Stimulated activated CD8-positive, alpha-beta memory T cell treated with anti-CD3 and anti-CD28 coated beads, Interleukin-12 subunit alpha, Interleukin-12 subunit beta, amount 100 ng/mL, for 4 hours (primary cell): Measurements from ENCODE around the gene ST6GAL1.
"Not testable (repeated sequence)": the region's sequence is repeated elsewhere in the genome, so short reads cannot be mapped to it uniquely, and the experiment has no call there.

ENCODE experiments used
- DNase-seq: peaks from one replicate; pipeline ENCODE4 v3.0.0-alpha.2; 2020; ENCODE audit warnings: low read depth

ST6GAL1 gene

DNA sequence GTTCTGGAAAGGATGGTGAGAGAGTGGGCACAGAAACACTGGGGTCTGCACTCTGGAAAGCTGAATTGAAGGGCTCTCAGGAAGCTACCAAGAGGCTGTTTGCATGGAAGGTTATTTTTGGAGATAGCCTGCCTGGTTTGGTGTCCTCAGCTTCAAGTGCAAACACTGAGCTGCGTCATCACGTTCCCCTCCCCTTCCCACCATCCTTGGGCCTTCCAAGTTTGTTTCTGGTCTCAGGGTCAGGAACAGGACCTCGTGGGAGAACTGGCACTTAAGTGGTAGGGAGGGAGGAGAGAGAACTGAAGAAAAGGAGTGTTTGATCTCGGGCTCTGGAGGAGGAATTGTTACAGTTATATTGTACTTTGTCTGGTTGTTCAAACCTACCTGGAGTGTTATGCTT lies 10.6 kb downstream of the ST6GAL1 start:
- DNase-seq: no peak

- no peak for DNase-seq
Observed at GRCh38 chr3:186942168-186942567, 11.8 kb downstream of the ST6GAL1 start.

DNA sequence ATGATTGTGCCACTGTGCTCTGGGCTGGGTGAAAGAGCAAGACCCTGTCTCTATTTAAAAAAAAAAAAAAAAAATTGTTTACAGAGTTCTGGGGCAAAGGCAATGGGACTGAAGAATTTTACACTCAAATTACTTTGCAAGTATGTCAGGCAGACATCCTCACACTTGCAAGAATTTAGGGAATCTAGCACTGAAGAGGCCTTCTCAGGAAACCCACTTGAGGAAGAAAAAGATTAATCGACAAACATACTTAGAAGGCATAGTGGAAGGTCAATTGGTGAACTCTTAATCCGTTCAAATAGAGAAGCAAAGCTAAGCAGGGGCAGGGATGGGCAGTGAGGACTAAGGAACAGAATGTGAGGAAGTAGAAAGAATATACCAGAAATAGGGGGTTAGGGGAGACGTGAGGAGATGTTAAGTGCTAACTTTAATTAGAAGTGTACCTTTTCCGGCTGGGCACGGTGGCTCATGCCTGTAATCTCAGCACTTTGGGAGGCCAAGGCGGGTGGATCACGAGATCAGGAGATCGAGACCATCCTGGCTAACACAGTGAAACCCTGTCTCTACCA lies 15.0 kb downstream of the ST6GAL1 start:
- DNase-seq: no peak

- DNase-seq: no peak
Observed at GRCh38 chr3:186946756-186947375, 16.5 kb downstream of the ST6GAL1 start.

DNA sequence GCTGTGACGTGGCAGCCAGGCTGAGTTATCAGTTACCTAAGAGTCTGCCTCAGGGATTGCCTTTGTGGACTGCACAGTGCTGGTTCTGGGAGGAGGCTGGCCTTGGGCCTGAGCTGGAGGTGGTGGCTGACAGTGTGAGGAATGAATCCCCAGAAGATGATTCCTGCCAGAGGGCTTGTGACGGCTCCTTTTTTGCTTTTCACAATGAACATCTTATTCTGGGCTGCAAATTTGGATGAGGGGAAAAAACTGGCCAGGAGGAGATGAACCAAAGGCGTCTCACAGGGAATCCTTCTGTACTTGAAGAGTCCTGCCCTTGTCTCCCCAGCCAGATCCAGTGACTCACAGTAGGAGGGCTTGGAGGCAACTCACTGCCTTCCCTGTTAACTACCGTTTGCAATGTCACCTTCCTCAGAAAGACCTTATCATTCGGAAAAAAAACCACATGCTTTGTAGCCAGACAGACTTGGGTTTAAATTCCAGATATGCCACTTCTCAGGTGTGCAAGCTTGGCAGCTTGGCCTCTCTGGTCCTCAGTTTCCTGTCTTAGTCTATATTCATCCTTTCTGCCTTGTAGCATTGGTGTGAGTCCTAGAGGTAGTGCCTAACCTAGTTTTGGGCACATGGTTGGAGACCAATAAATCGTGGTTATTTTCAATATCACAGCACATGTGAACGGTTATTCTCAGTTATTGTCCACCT lies 19.1 kb downstream of the ST6GAL1 start:
- DNase-seq: no peak

- DNase-seq: no peak
Observed at GRCh38 chr3:186950402-186951093, 20.2 kb downstream of the ST6GAL1 start.

- no peak for DNase-seq
Observed at GRCh38 chr3:186951640-186952552, 21.6 kb downstream of the ST6GAL1 start.

DNA sequence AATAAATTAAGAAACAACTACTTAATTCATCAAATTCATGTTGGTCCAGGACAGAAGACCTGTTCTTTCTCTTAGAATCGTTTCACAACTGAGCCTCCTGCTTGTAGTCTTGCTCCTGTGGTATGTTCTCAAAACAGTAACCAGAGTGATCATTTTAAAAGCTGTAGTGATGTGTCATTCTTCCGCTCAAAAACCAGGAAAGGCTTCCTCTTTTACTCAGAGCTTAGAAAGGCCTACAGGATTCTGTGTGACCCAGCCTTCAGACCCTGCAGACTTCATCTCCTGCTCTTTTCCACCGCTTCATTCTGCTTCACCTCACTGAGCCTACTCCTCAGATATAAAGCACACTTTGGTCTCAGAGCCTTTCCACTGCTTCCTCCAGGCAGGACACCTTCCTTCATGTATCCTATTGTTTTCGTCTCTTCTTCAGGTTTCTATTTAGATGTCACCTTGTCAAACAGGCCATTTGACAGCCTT lies 22.7 kb downstream of the ST6GAL1 start:
- no peak for DNase-seq

- DNase-seq: not testable (repeated sequence)
Observed at GRCh38 chr3:186953992-186954699, 23.8 kb downstream of the ST6GAL1 start.

DNA sequence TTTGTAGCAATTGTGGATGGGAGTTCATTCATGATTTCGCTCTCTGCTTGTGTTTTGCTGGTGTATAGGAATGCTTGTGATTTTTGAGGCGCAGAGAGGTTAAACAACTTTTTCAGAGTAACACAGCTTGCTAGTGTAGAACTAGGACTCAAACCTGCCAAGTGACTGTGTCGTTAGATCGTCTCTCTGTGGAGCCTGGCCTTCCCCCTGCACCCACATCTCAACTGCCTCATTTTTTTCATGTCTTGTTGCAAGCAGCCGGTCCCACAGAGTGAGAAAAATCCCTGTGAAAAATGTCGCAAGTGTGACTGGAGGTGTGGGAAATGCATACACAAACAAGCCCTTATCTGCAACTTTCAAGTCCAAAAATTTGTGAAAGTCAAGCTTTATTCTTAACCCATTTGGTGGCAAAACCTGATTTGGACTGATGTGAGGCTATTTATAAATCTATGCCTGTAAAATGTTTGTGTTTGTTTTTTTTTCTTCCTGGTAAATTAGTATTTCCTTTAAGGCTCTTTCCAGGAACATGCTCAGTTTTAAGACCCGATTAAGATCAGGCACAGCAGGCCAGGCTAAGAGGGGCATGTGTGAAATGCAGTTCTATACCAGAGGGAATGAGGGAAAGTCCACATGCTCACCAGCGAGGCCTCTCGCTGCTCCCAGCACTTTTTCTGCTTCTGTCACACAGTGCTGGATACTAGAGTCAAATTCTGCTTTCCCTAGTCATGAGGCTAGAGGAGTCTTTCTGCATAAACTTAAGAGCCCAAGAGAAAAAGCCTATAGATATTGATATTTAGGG lies 25.8 kb downstream of the ST6GAL1 start:
- DNase-seq: no peak

- DNase-seq: no peak
Observed at GRCh38 chr3:186959029-186959624, 28.8 kb downstream of the ST6GAL1 start.

- no peak for DNase-seq
Observed at GRCh38 chr3:186960347-186960746, 30.0 kb downstream of the ST6GAL1 start.

DNA sequence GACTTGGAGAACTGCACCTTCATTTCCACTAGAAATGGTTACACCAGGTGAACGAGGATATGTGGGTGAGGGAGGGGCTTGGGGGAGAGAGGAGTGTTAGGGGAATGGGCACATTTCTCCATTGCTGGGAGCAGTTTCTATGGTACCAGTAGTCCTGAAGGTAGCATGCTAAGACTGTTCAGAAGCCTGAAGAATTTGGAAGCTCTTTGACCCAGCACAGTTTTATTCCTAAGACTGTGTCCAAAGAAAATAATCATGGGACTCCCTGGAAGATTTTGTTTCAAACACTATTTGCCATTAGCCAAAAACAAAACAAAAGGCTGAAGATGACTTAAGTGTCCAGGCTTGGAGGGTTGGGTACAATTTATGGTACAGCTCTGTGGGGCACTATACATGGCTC lies 32.1 kb downstream of the ST6GAL1 start:
- no peak for DNase-seq

DNA sequence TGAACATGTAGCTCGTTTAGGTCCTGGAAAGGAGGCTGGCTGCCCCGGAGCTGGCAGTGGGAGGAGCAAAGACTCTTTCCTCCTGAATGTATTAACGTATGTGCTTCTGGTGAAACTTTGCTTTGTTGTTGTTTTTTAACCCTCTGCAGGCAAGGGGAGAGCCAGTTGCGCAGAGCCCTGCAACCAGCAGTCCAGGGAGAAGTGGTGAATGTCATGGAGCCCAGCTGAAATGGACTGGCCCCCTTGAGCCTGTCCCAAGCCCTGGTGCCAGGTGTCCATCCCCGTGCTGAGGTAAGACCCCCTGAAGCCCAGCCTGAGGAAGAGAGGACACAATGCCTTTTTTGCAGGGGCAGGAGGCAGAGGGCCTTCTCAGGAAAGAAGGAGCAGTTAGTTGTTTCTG lies 33.3 kb downstream of the ST6GAL1 start:
- DNase-seq: no peak

- no peak for DNase-seq
Observed at GRCh38 chr3:186964071-186964470, 33.7 kb downstream of the ST6GAL1 start.

DNA sequence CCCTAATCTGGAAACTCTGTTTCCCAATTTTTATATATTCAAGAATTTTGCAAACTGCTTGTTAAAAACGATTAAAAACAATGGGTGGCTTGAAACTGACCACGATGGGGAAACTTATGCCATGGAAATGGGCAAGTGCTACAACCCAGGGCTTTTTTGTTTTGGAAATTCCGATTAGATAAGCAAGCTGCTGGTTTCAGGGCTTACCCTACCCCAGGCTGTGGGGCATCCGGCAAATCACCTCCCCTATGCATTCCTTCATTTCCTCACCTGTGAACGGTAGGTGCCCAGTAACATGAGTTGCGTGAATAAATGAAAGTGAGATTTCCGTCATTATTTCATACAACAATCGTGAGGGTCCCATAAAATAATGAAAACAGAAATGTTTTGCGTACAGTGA lies 34.3 kb downstream of the ST6GAL1 start:
- no peak for DNase-seq

- DNase-seq: no peak
Observed at GRCh38 chr3:186965141-186965879, 35.0 kb downstream of the ST6GAL1 start.

GRCh38 chr3:186966406-186966805 lies 36.1 kb downstream of the ST6GAL1 start:
- DNase-seq: no peak

DNA sequence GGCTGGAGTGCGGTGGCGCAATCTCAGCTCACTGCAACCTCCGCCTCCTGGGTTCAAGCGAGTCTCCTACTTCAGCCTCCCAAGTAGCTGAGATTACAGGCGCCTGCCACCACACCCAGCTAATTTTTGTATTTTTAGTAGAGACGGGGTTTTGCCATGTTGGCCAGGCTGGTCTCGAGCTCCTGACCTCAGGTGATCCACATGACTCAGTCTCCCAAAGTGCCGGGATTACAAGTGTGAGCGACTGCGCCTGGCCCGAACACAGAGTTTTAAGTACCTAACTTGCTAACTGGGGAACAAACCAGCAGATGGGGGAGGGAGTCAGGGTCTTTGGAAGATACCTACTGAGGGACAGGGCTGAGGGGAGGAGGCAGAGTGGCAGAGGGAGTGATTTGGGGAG lies 36.9 kb downstream of the ST6GAL1 start:
- DNase-seq: not testable (repeated sequence)
